Naive thymus-derived CD4-positive, alpha-beta T cell (primary cell): ENCODE data around the gene WFDC6. TPM values are rescaled to one million over a fixed set of nuclear protein-coding genes. Genes with fewer than 3 reads are reported as not detected.

Source experiments
- ATAC-seq: fragments of 150-1000 bp; cut with Tn5 transposase; 2 replicates; pipeline ENCODE4 v1.10.0; 2021; ENCODE audit warnings: mild to moderate bottlenecking, moderate library complexity
- CTCF ChIA-PET: fragments of 350-600 bp; sonication (Branson Sonifier 250); formaldehyde crosslinking; loops from one replicate; lab custom pipeline; 2021; ENCODE audit warnings: antibody characterized with exemption; lab: Charles Lee
- POLR2A ChIA-PET: fragments of 350-600 bp; sonication (Branson Sonifier 250); formaldehyde crosslinking; loops from one replicate; lab custom pipeline; 2021; ENCODE audit warnings: antibody characterized with exemption, inconsistent platforms; lab: Charles Lee
- DNase-seq, 9 donors: peaks; one replicate each; pipeline versions ENCODE4 v3.0.0 to v3.0.0-alpha.2; 2020 to 2022; ENCODE audit warnings: mixed read lengths in 1 of 9
- H3K27ac ChIP-seq: one replicate; pipeline ENCODE4 v1.7.0; 2013; ENCODE audit warnings: mild to moderate bottlenecking, low read depth, low read length, moderate library complexity
- H3K27me3 ChIP-seq, 2 donors: one replicate each; pipeline ENCODE4 v1.7.0; 2013; ENCODE audit warnings: low read length in 2 of 2, mild to moderate bottlenecking in 2 of 2, moderate library complexity in 2 of 2; ENCODE audit not compliant: control insufficient read depth in 2 of 2, insufficient read depth in 2 of 2
- H3K36me3 ChIP-seq, 3 experiments: 1 replicate in 2 of 3; 2 replicates in 1 of 3; pipeline ENCODE4 v1.7.0; 2013; ENCODE audit warnings: low read length in 3 of 3, mild to moderate bottlenecking in 3 of 3, moderate library complexity in 1 of 3; ENCODE audit not compliant: insufficient read depth in 3 of 3, control insufficient read depth in 2 of 3
- H3K4me1 ChIP-seq, 2 donors: one replicate each; pipeline ENCODE4 v1.7.0; 2013; ENCODE audit warnings: low read length in 2 of 2, mild to moderate bottlenecking in 2 of 2, moderate library complexity in 1 of 2; ENCODE audit not compliant: control insufficient read depth in 2 of 2, insufficient read depth in 2 of 2
- H3K4me3 ChIP-seq: 2 replicates; pipeline ENCODE4 v1.7.0; 2013; ENCODE audit warnings: mild to moderate bottlenecking, low read length
- H3K9me3 ChIP-seq, 3 experiments: 1 replicate in 2 of 3; 2 replicates in 1 of 3; pipeline ENCODE4 v1.7.0; 2013; ENCODE audit warnings: low read length in 3 of 3; ENCODE audit not compliant: control insufficient read depth in 2 of 3
- H3K27ac Mint-ChIP-seq, 9 donors: one replicate each; pipeline ENCODE4 v1.8.0; 2020 to 2022; ENCODE audit warnings: mixed read lengths in 9 of 9, mild to moderate bottlenecking in 8 of 9, moderate library complexity in 5 of 9, inconsistent platforms in 2 of 9
- H3K27me3 Mint-ChIP-seq, 5 donors: one replicate each; pipeline ENCODE4 v1.8.0; 2021 to 2022; ENCODE audit warnings: mixed read lengths in 5 of 5, mild to moderate bottlenecking in 1 of 5
- H3K36me3 Mint-ChIP-seq, 5 donors: one replicate each; pipeline ENCODE4 v1.8.0; 2020 to 2022; ENCODE audit warnings: mixed read lengths in 5 of 5, mild to moderate bottlenecking in 3 of 5, inconsistent platforms in 1 of 5
- H3K4me1 Mint-ChIP-seq, 7 donors: one replicate each; pipeline ENCODE4 v1.8.0; 2020 to 2022; ENCODE audit warnings: mixed read lengths in 7 of 7, mild to moderate bottlenecking in 3 of 7, inconsistent platforms in 1 of 7
- H3K4me3 Mint-ChIP-seq, 10 donors: one replicate each; pipeline ENCODE4 v1.8.0; 2020 to 2022; ENCODE audit warnings: mild to moderate bottlenecking in 10 of 10, mixed read lengths in 10 of 10, moderate library complexity in 6 of 10, inconsistent platforms in 2 of 10
- H3K9me3 Mint-ChIP-seq, 11 donors: one replicate each; pipeline ENCODE4 v1.8.0; 2020 to 2022; ENCODE audit warnings: mixed read lengths in 11 of 11, mild to moderate bottlenecking in 4 of 11, inconsistent platforms in 1 of 11, moderate library complexity in 1 of 11
- intact Hi-C, 2 donors: fragments of 100-400 bp; cut with micrococcal nuclease; formaldehyde crosslinking; loops; one replicate each; pipeline ENCODE4 v1.15.1; 2023
- polyA plus RNA-seq, 2 donors: library from polyadenylated mRNA; unstranded; fragments of 300-500 nt; fragmentation: Illumina TruSeq; gene quantifications; one replicate each; pipeline ENCODE4 v1.2.3, GENCODE V29; 2021
- total RNA-seq, 6 experiments: library from RNA in 5 of 6; stranded (reverse) in 5 of 6; gene quantifications; 1 replicate in 5 of 6; 2 replicates in 1 of 6; pipeline ENCODE4 v1.2.3 and lab custom pipeline; 2021 to 2026

The WFDC6 gene
- total and polyA plus RNA-seq, 7 experiments from 2014 or later = not detected

DNA sequence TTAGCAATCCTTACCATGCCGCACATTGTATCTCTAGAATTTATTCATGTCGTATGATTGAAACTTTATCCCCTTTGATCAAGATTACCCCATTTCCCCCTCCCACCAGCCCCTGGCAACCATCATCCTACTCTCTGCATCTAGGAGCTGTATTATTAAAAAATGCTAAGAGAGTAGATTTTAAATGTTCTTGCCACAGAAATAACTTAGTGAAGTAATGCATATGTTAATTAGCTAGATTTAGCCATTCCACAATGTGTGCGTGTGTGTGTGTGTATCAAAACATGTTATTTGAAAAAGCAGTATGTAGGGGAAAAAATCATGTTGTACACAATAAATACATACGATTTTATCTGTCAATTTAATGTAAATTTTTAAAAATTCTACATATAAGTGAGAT is 12.0 kb downstream of the WFDC6 start:
- Mint-ChIP-seq H3K4me3 (no peak overlapping the region), H3K36me3 (no peaks in the 10 kb centered on the region), H3K9me3 (peaks cover 0 to 1% (median 0%) of the 10 kb centered on the region in 11 donors), H3K4me1 (no peaks in the 10 kb centered on the region), H3K27me3 (peaks cover 36 to 60% (median 49%) of the 10 kb centered on the region in 5 donors), H3K27ac (no peak overlapping the region)
- H3K4me3 ChIP-seq = no peak overlapping the region
- no peaks in the 10 kb centered on the region for H3K36me3 ChIP-seq
- no peak overlapping the region for H3K27ac ChIP-seq
- DNase-seq = no peak
- no peak for ATAC-seq
- H3K9me3 ChIP-seq = no peaks in the 10 kb centered on the region
- ChIA-PET POLR2A (no interaction called here), CTCF (no interaction called here)
- H3K4me1 ChIP-seq = no peaks in the 10 kb centered on the region
- H3K27me3 ChIP-seq = peaks cover 0 to 5% of the 10 kb centered on the region in 2 donors
- intact Hi-C loops = no loop called here

DNA sequence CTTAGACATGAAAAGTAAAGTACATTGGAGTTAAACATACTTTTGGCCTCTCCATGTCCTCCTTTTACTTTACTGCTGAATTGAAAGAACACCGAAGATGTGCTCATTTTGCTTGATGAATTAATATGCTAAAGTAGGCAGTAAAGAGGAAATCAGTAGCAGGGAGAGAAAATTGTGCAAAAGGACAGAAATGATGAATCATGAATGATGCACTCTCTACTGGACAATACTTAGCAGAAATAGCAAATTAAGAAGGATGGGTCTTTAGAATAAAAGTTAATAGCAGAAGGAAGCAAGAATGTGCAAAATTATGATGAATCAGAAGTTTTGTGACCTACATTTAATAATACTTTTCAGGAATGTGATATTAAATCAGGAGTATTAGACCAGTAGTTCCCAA is 15.5 kb downstream of the WFDC6 start:
- Mint-ChIP-seq H3K27me3 (peaks cover 30 to 58% (median 40%) of the 10 kb centered on the region in 5 donors), H3K27ac (no peak overlapping the region), H3K9me3 (peaks cover 0 to 2% (median 0%) of the 10 kb centered on the region in 11 donors), H3K4me1 (no peaks in the 10 kb centered on the region), H3K36me3 (no peaks in the 10 kb centered on the region), H3K4me3 (no peak overlapping the region)
- Histone ChIP-seq H3K27ac (no peak overlapping the region), H3K27me3 (peaks cover 0 to 5% of the 10 kb centered on the region in 2 donors), H3K4me3 (no peak overlapping the region), H3K36me3 (no peaks in the 10 kb centered on the region), H3K9me3 (no peaks in the 10 kb centered on the region), H3K4me1 (no peaks in the 10 kb centered on the region)
- intact Hi-C loops = no loop called here
- DNase-seq (no peak), ATAC-seq (no peak)
- POLR2A ChIA-PET = no interaction called here
- CTCF ChIA-PET = interaction anchor here (0.6 kb wide), 1 partner anchor 55 kb away, joined by 3 read pairs; no protein-coding TSS in a partner anchor

DNA sequence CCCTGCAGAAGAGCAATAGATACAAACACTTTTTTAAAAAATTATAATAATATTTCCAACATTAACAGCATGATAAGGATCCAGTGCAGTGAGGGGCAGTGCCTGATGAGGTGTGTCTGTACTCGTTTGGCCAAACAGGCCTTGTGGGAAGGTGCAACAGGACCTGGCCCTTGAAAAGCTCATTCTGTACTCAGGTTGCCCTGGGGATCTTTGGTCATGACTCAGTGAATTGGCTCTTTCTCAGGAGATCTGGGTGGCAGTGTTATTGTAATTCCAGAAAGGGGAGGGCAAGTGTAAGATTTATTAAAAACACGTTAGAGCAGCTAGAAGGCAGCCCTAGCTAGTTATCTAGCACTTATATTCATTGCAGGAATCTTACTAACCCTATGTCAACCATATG is 21.0 kb downstream of the WFDC6 start:
- DNase-seq (no peak), ATAC-seq (no peak)
- Mint-ChIP-seq H3K9me3 (peaks cover 0 to 7% (median 0%) of the 10 kb centered on the region in 11 donors), H3K27ac (no peak overlapping the region), H3K36me3 (peaks cover 0 to 6% (median 0%) of the 10 kb centered on the region in 5 donors), H3K4me1 (no peaks in the 10 kb centered on the region), H3K27me3 (peaks cover 18 to 48% (median 31%) of the 10 kb centered on the region in 5 donors), H3K4me3 (no peak overlapping the region)
- ChIA-PET POLR2A (no interaction called here), CTCF (no interaction called here)
- Histone ChIP-seq H3K4me1 (no peaks in the 10 kb centered on the region), H3K36me3 (no peaks in the 10 kb centered on the region), H3K27me3 (peaks cover 0 to 1% of the 10 kb centered on the region in 2 donors), H3K9me3 (no peaks in the 10 kb centered on the region), H3K27ac (no peak overlapping the region), H3K4me3 (no peak overlapping the region)
- intact Hi-C loops = no loop called here

DNA sequence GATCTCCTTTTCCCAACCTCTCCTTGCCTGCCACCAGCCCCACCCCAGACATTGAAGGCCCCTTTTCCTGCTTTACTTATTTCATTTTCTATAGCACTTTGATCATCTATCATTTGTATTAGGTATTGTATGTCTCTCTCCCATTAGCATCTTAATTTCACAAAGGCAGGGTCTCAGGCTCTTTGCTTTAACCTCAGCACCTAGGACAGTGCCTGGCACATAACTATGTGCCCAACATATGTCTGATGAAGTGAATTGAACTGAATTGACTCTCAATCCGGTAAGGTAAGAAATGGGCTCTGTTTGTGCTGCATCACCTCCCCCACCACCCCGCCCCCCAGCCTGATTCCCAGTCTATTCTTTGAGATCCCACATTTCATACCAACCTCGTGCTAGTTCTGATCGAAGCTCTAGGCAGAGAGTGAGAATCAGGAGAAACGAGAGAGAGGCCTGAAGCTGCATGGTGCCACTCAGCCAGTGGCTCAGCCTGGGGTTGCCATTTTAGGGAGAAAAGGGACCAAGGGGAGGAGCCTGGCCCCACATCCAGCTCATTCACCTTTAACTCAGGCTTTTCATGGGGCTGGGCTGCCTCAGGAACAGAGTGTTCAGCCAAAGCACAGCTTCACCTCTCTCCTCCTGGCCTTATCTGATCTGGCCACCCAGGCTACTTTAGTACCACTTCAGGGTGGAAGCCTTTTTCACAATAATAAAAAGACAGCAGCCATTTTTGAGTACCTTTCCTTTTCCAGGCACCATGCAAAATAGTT is 24.0 kb downstream of the WFDC6 start, which contains the start of gene SPINT3:
Gene SPINT3, minus strand, starts transcription at position 476 of the 767 bp plus-strand sequence. Its CDS starts 14 bp downstream, at position 462.
- ChIA-PET POLR2A (no interaction called here), CTCF (no interaction called here)
- H3K27ac Mint-ChIP-seq = no peak within 1 kb of the TSS
- ATAC-seq = no peak
- Histone ChIP-seq H3K4me3 (no peak within 1 kb of the TSS), H3K36me3 (no peaks in the 10 kb centered on the region), H3K9me3 (no peaks in the 10 kb centered on the region), H3K4me1 (no peaks in the 10 kb centered on the region), H3K27ac (no peak within 1 kb of the TSS), H3K27me3 (no peaks in the 10 kb centered on the region)
- no peak within 1 kb of the TSS for H3K4me3 Mint-ChIP-seq
- peaks cover 0 to 6% (median 0%) of the 10 kb centered on the region in 5 donors for H3K36me3 Mint-ChIP-seq
- no peaks in the 10 kb centered on the region for H3K4me1 Mint-ChIP-seq
- peaks cover 17 to 50% (median 30%) of the 10 kb centered on the region in 5 donors for H3K27me3 Mint-ChIP-seq
- intact Hi-C loops = no loop called here
- H3K9me3 Mint-ChIP-seq = peaks cover 0 to 7% (median 0%) of the 10 kb centered on the region in 11 donors
- DNase-seq = no peak

DNA sequence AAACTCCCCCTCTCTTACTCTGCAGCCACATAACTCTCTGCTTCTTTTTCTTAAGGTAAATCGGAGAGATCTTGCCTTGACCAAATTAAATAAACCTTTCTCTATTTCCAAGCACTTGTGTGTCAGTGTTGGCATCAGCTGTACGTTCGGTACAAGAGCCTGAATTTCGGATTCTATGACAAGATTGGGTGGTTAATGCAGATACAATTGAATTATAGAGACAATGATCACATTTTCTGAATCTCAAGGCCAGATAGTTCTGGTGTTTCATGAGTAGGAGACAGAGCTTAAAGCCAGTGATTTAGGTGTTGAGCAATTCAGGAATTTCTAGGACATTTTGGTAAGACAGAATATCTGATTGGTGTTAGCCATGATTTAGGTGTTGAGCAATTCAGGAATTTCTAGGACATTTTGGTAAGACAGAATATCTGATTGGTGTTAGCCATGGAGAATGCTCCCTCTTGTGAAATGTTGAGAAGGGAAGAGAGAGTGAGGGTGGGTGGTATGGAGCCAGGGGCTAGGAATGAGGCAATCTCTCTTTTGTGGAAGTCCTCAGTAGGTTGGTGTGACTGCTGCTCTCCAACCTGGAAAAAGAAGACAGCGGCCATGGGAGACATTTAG is 28.9 kb downstream of the WFDC6 start:
- H3K27ac Mint-ChIP-seq = no peak overlapping the region
- intact Hi-C loops = no loop called here
- ChIA-PET CTCF (no interaction called here), POLR2A (no interaction called here)
- H3K27ac ChIP-seq = no peak overlapping the region
- H3K36me3 ChIP-seq = no peaks in the 10 kb centered on the region
- H3K4me1 ChIP-seq = no peaks in the 10 kb centered on the region
- peaks cover 18 to 48% (median 36%) of the 10 kb centered on the region in 5 donors for H3K27me3 Mint-ChIP-seq
- DNase-seq (no peak), ATAC-seq (no peak)
- peaks cover 0 to 7% (median 0%) of the 10 kb centered on the region in 7 donors for H3K4me1 Mint-ChIP-seq
- H3K4me3 ChIP-seq = no peak overlapping the region
- no peaks in the 10 kb centered on the region for H3K9me3 Mint-ChIP-seq
- no peaks in the 10 kb centered on the region for H3K36me3 Mint-ChIP-seq
- no peak overlapping the region for H3K4me3 Mint-ChIP-seq
- no peaks in the 10 kb centered on the region for H3K27me3 ChIP-seq
- no peaks in the 10 kb centered on the region for H3K9me3 ChIP-seq

DNA sequence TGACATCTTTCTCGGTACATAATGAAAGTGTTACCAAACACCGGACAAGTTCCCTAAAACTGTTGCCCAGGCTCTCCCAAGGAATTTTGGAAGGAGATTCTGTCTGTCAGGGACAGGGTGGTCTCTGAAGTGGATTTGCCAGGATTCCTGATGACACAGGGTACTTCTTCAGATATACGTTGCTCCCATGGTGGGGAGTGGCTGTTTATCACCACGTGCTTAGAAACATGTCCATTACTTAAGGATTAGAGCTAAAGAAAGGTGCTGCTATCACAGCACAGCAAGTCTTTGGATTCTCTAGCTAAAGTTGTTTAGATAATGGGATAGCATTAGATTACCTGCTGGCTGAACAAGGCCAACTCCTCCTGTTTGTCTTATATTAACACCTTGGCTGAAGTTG is 30.2 kb downstream of the WFDC6 start:
- POLR2A ChIA-PET = no interaction called here
- Mint-ChIP-seq H3K36me3 (no peaks in the 10 kb centered on the region), H3K27me3 (peaks cover 20 to 54% (median 36%) of the 10 kb centered on the region in 5 donors), H3K27ac (no peak overlapping the region), H3K9me3 (no peaks in the 10 kb centered on the region), H3K4me3 (no peak overlapping the region), H3K4me1 (peaks cover 0 to 7% (median 0%) of the 10 kb centered on the region in 7 donors)
- Histone ChIP-seq H3K27me3 (no peaks in the 10 kb centered on the region), H3K36me3 (no peaks in the 10 kb centered on the region), H3K4me3 (no peak overlapping the region), H3K27ac (no peak overlapping the region), H3K4me1 (no peaks in the 10 kb centered on the region), H3K9me3 (no peaks in the 10 kb centered on the region)
- CTCF ChIA-PET = no interaction called here
- no peak for ATAC-seq
- intact Hi-C loops = no loop called here
- no peak for DNase-seq
